ENCODE results near the gene IRF9.

The IRF9 gene

GRCh38 chr14:24162093-24162492, 1.0 kb downstream of the IRF9 start:
- TF ChIP-seq REST (IDR thresholded peaks at IDR 0.05; ENCODE audit: low read depth) (no peak), FOXM1 (IDR thresholded peaks at IDR 0.05; ENCODE audit: borderline replicate concordance, low read depth) (no peak), YY1 (IDR thresholded peaks at IDR 0.05; ENCODE audit: low read depth) (no peak), TEAD4 (IDR thresholded peaks at IDR 0.05) (no peak), CREB1 (IDR thresholded peaks at IDR 0.05; ENCODE audit: low read depth) (no peak), RAD21 (IDR thresholded peaks at IDR 0.05; ENCODE audit: low read depth) (no peak), EGR1 (IDR thresholded peaks at IDR 0.05) (no peak), MAX (IDR thresholded peaks at IDR 0.05) (no peak), EP300 (IDR thresholded peaks at IDR 0.05; ENCODE audit: borderline replicate concordance) (no peak), NFIC (IDR thresholded peaks at IDR 0.05) (no peak)

- TF ChIP-seq CREB1 (IDR thresholded peaks at IDR 0.05; ENCODE audit: low read depth) (no peak), TEAD4 (IDR thresholded peaks at IDR 0.05) (no peak), RAD21 (IDR thresholded peaks at IDR 0.05; ENCODE audit: low read depth) (no peak), MAX (IDR thresholded peaks at IDR 0.05) (no peak), USF1 (IDR thresholded peaks at IDR 0.05) (no peak), REST (IDR thresholded peaks at IDR 0.05; ENCODE audit: low read depth) (no peak), NFIC (IDR thresholded peaks at IDR 0.05) (no peak), TCF12 (IDR thresholded peaks at IDR 0.05; ENCODE audit: low read depth) (no peak), YY1 (IDR thresholded peaks at IDR 0.05; ENCODE audit: low read depth) (no peak), EGR1 (IDR thresholded peaks at IDR 0.05) (no peak), FOXM1 (IDR thresholded peaks at IDR 0.05; ENCODE audit: borderline replicate concordance, low read depth) (no peak), CEBPB (IDR thresholded peaks at IDR 0.05) (no peak), EP300 (IDR thresholded peaks at IDR 0.05; ENCODE audit: borderline replicate concordance) (no peak), ZBTB7A (IDR thresholded peaks at IDR 0.05; ENCODE audit: low read depth) (no peak), TAF1 (IDR thresholded peaks at IDR 0.05; ENCODE audit: low read depth) (no peak)
Measured at GRCh38 chr14:24164518-24164991, 3.5 kb downstream of the IRF9 start.

- no peak for TF ChIP-seq NFIC (IDR thresholded peaks at IDR 0.05)
- TF ChIP-seq RAD21 (IDR thresholded peaks at IDR 0.05; ENCODE audit: low read depth): no peak
- TF ChIP-seq YY1 (IDR thresholded peaks at IDR 0.05; ENCODE audit: low read depth): no peak
- TF ChIP-seq EGR1 (IDR thresholded peaks at IDR 0.05): no peak
- no peak for TF ChIP-seq TCF12 (IDR thresholded peaks at IDR 0.05; ENCODE audit: low read depth)
- no peak for TF ChIP-seq USF1 (IDR thresholded peaks at IDR 0.05)
- no peak for TF ChIP-seq TEAD4 (IDR thresholded peaks at IDR 0.05)
- no peak for TF ChIP-seq FOXM1 (IDR thresholded peaks at IDR 0.05; ENCODE audit: borderline replicate concordance, low read depth)
- TF ChIP-seq TAF1 (IDR thresholded peaks at IDR 0.05; ENCODE audit: low read depth): no peak
- TF ChIP-seq CEBPB (IDR thresholded peaks at IDR 0.05): no peak
- no peak for TF ChIP-seq REST (IDR thresholded peaks at IDR 0.05; ENCODE audit: low read depth)
- no peak for TF ChIP-seq MAX (IDR thresholded peaks at IDR 0.05)
- no peak for TF ChIP-seq CREB1 (IDR thresholded peaks at IDR 0.05; ENCODE audit: low read depth)
- TF ChIP-seq ZBTB7A (IDR thresholded peaks at IDR 0.05; ENCODE audit: low read depth): no peak
- no peak for TF ChIP-seq EP300 (IDR thresholded peaks at IDR 0.05; ENCODE audit: borderline replicate concordance)
Measured at GRCh38 chr14:24165785-24166184, 4.7 kb downstream of the IRF9 start.

GRCh38 chr14:24167469-24168114, 6.5 kb downstream of the IRF9 start:
- TF ChIP-seq ZBTB7A (IDR thresholded peaks at IDR 0.05; ENCODE audit: low read depth) (no peak), FOXM1 (IDR thresholded peaks at IDR 0.05; ENCODE audit: borderline replicate concordance, low read depth) (no peak)
